Activated CD4-positive, alpha-beta T cell treated with anti-CD3 and anti-CD28 coated beads, Interleukin-2, amount 10 ng/mL, durations not matched to agents 7 days and 5 days (primary cell): Measurements from ENCODE around the gene GPC1. TPM values are rescaled to one million over a fixed set of nuclear protein-coding genes. Genes with fewer than 3 reads are reported as not detected.

Experiments used
- CTCF ChIA-PET: fragments of 350-600 bp; sonication (Branson Sonifier 250); formaldehyde crosslinking; loops from one replicate; lab custom pipeline; 2021; ENCODE audit warnings: antibody characterized with exemption; lab: Charles Lee
- POLR2A ChIA-PET: fragments of 350-600 bp; sonication (Branson Sonifier 250); formaldehyde crosslinking; loops from one replicate; lab custom pipeline; 2021; ENCODE audit warnings: antibody characterized with exemption; lab: Charles Lee
- DNase-seq: peaks from one replicate; pipeline ENCODE4 v3.0.0-alpha.2; 2020
- H3K27ac Mint-ChIP-seq: one replicate; pipeline ENCODE4 v1.8.0; 2021; ENCODE audit warnings: mild to moderate bottlenecking, moderate library complexity, mixed read lengths
- H3K27me3 Mint-ChIP-seq: one replicate; pipeline ENCODE4 v1.8.0; 2021; ENCODE audit warnings: mixed read lengths
- H3K36me3 Mint-ChIP-seq: one replicate; pipeline ENCODE4 v1.8.0; 2021; ENCODE audit warnings: low read depth, mixed read lengths
- H3K4me1 Mint-ChIP-seq: one replicate; pipeline ENCODE4 v1.8.0; 2021; ENCODE audit warnings: mixed read lengths
- H3K4me3 Mint-ChIP-seq: one replicate; pipeline ENCODE4 v1.8.0; 2021; ENCODE audit warnings: mild to moderate bottlenecking, moderate library complexity, mixed read lengths
- H3K9me3 Mint-ChIP-seq: one replicate; pipeline ENCODE4 v1.8.0; 2021; ENCODE audit warnings: mixed read lengths
- total RNA-seq, 2 experiments: library from RNA; stranded (reverse); gene quantifications; one replicate each; pipeline ENCODE4 v1.2.3, GENCODE V29; 2021

The GPC1 gene
- total RNA-seq, 2 experiments from 2014 or later, result 7.3 to 7.5 TPM

- ChIA-PET CTCF (no interaction called here), POLR2A (no interaction called here)
- Mint-ChIP-seq H3K9me3 (no peaks in the 10 kb centered on the region), H3K27ac (peak overlapping the region; percentile 88), H3K27me3 (no peaks in the 10 kb centered on the region), H3K4me1 (peaks cover 21% of the 10 kb centered on the region), H3K36me3 (no peaks in the 10 kb centered on the region), H3K4me3 (no peak overlapping the region)
- DNase-seq, result no peak
Measured at GRCh38 chr2:240392948-240393830, 42.3 kb upstream of the GPC1 start.

GRCh38 chr2:240393831-240394410, 41.5 kb upstream of the GPC1 start:
- Mint-ChIP-seq H3K4me3 (no peak overlapping the region), H3K9me3 (no peaks in the 10 kb centered on the region), H3K27ac (no peak overlapping the region), H3K36me3 (no peaks in the 10 kb centered on the region), H3K27me3 (no peaks in the 10 kb centered on the region), H3K4me1 (peaks cover 21% of the 10 kb centered on the region)
- ChIA-PET CTCF (no interaction called here), POLR2A (no interaction called here)
- no peak for DNase-seq

- DNase-seq, result no peak
- Mint-ChIP-seq H3K4me1 (peaks cover 21% of the 10 kb centered on the region), H3K27ac (no peak overlapping the region), H3K27me3 (no peaks in the 10 kb centered on the region), H3K9me3 (no peaks in the 10 kb centered on the region), H3K4me3 (no peak overlapping the region), H3K36me3 (no peaks in the 10 kb centered on the region)
- ChIA-PET POLR2A (no interaction called here), CTCF (interaction anchor here (0.6 kb wide), 1 partner anchor 185 kb away, joined by 3 read pairs; no protein-coding TSS in a partner anchor)
Measured at GRCh38 chr2:240394549-240394948, 40.9 kb upstream of the GPC1 start.

DNA sequence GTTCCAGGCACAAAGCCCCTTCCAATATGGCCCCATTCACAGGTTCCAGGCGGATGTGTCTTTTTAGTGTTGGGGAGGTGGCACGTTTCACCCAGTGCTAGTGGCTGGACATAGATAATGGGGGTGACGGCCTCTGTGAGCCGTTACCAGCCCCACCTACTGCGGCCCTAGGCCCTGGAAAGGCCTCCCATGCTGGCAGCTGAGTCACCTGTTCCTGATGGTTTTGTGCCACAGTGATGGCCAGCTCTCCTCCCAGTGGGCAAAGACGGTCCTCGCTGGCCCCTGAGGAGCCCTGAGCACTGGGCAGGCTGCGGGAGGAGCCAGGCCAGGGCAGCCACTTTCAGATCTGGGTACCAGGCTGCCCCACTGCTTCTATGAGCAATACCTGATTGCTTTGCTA, 40.0 kb upstream of the GPC1 start:
- DNase-seq, result no peak
- CTCF ChIA-PET, result no interaction called here
- Mint-ChIP-seq H3K36me3 (no peaks in the 10 kb centered on the region), H3K27me3 (no peaks in the 10 kb centered on the region), H3K9me3 (no peaks in the 10 kb centered on the region), H3K4me1 (peaks cover 15% of the 10 kb centered on the region), H3K4me3 (no peak overlapping the region), H3K27ac (no peak overlapping the region)
- POLR2A ChIA-PET, result no interaction called here

DNA sequence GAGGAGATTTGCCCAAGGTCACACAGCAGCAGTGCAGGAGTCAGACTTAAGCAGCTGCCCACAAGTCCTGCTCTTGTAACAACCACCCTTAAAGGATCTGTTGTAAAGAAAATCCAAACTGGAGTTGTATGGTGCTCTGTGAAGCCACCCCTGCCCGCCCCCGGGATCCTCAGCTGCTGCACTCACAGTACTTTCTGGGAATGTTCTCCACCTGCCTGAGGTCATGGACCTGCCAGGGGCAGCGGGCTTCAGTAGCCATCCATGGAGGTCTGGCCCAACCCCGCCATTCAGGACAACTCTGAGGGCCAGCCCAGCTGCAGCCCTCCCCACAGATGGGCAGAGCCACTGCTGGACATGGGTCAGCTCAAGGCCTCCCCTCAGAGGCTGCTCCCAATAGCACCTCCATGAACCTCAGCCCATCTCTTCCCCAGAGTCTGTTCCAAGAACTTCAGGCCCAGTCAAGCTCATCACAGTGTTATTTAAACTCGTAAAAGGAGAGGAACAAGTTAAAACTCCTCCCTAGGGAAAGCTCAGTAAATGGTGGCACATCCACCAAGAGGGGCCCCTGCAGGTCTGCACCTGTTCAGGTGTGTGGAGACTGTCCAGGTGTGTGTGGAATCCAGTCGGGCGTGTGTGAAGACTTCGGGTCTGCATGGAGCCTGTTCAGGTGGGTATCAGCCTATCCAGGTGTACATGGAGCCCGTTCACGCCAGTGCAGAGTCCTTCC, 39.4 kb upstream of the GPC1 start:
- CTCF ChIA-PET, result no interaction called here
- H3K36me3 Mint-ChIP-seq, result no peaks in the 10 kb centered on the region
- H3K27me3 Mint-ChIP-seq, result no peaks in the 10 kb centered on the region
- no peak for DNase-seq
- no peak overlapping the region for H3K27ac Mint-ChIP-seq
- H3K4me3 Mint-ChIP-seq, result no peak overlapping the region
- POLR2A ChIA-PET, result no interaction called here
- no peaks in the 10 kb centered on the region for H3K9me3 Mint-ChIP-seq
- H3K4me1 Mint-ChIP-seq, result peaks cover 13% of the 10 kb centered on the region

- no peaks in the 10 kb centered on the region for H3K27me3 Mint-ChIP-seq
- H3K27ac Mint-ChIP-seq, result no peak overlapping the region
- ChIA-PET POLR2A (no interaction called here), CTCF (no interaction called here)
- no peak for DNase-seq
- peaks cover 12% of the 10 kb centered on the region for H3K4me1 Mint-ChIP-seq
- no peak overlapping the region for H3K4me3 Mint-ChIP-seq
- no peaks in the 10 kb centered on the region for H3K9me3 Mint-ChIP-seq
- H3K36me3 Mint-ChIP-seq, result no peaks in the 10 kb centered on the region
Measured at GRCh38 chr2:240396623-240397541, 38.6 kb upstream of the GPC1 start.

GRCh38 chr2:240397542-240397916, 37.9 kb upstream of the GPC1 start:
- CTCF ChIA-PET, result no interaction called here
- no peaks in the 10 kb centered on the region for H3K9me3 Mint-ChIP-seq

DNA sequence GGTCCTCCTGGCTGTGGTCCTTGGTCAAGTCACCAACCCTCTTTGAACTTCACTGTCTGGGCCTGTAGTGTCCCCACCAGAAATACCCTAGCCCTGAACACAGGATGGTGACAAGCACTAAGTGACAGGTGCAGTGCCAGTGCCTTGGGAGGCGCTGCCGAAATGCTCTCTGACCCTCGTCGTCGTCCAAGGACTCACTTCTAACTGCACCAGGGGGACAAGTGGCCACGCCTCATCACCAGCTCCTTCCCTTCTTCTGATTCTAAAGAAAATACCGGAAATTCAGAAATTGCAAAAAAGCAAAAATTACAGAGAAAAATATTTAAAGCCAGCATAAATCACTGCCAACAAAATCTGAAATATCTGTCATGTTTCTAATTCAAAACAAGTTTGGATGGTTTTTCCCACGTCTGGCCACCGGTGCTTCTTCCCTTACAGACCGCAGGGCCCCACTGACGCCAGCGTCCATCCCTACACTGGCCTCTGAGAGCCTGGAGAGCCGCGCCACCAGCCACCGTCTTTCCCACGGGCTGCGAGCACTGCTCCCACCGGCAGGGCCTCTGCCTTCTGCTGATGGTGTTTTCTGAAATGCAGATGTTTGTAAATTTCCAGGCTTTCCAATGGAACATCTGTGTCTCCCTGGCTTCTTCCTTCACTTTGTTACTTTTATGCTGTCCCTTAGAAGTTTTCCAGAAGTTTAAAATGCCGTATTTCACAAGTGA, 37.4 kb upstream of the GPC1 start:
- no peaks in the 10 kb centered on the region for H3K9me3 Mint-ChIP-seq
- DNase-seq, result no peak
- ChIA-PET CTCF (no interaction called here), POLR2A (no interaction called here)
- no peaks in the 10 kb centered on the region for H3K36me3 Mint-ChIP-seq
- no peak overlapping the region for H3K27ac Mint-ChIP-seq
- H3K4me1 Mint-ChIP-seq, result peaks cover 15% of the 10 kb centered on the region
- H3K4me3 Mint-ChIP-seq, result no peak overlapping the region
- H3K27me3 Mint-ChIP-seq, result no peaks in the 10 kb centered on the region

More at GRCh38 chr2:240397542-240397916, 37.9 kb upstream of the GPC1 start:
- peaks cover 15% of the 10 kb centered on the region for H3K4me1 Mint-ChIP-seq
- POLR2A ChIA-PET, result no interaction called here
- DNase-seq, result no peak
- no peaks in the 10 kb centered on the region for H3K36me3 Mint-ChIP-seq
- H3K27ac Mint-ChIP-seq, result no peak overlapping the region
- H3K4me3 Mint-ChIP-seq, result no peak overlapping the region
- no peaks in the 10 kb centered on the region for H3K27me3 Mint-ChIP-seq

DNA sequence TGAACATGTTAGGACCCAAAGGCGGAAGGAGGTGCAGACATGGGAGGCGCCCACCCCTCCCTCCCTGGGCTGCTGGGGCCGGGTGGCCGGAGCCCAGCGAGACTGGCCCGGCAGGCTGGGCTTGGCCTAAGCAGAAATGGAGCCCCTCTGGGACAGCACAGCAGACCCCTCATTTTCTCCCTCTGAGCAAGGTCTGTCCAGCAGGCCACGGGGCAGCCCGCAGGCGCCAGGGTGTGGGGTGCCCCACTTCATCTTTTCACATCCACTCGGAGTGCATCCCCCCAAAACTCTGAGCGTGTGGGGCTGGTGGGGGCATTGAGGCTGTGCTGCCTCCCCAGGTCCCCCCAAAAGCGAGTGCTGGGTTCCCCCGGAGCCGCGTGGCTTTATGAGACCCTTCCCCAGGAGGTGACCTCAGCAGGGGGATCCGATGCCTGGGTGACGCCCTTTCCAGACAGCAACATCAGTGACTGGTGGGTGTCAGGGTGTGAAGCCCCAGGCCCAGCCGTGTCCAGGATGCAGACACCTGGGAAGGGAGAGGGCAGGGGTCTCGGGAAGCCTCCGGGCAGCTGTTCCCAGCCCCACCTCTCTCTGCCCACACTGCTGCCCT, 36.7 kb upstream of the GPC1 start:
- Mint-ChIP-seq H3K4me3 (no peak overlapping the region), H3K27me3 (no peaks in the 10 kb centered on the region), H3K9me3 (no peaks in the 10 kb centered on the region), H3K4me1 (peaks cover 19% of the 10 kb centered on the region), H3K36me3 (no peaks in the 10 kb centered on the region), H3K27ac (no peak overlapping the region)
- no peak for DNase-seq
- ChIA-PET CTCF (interaction anchor here (1.0 kb wide), 1 partner anchor 17 kb away, joined by 3 read pairs; no protein-coding TSS in a partner anchor), POLR2A (no interaction called here)

DNA sequence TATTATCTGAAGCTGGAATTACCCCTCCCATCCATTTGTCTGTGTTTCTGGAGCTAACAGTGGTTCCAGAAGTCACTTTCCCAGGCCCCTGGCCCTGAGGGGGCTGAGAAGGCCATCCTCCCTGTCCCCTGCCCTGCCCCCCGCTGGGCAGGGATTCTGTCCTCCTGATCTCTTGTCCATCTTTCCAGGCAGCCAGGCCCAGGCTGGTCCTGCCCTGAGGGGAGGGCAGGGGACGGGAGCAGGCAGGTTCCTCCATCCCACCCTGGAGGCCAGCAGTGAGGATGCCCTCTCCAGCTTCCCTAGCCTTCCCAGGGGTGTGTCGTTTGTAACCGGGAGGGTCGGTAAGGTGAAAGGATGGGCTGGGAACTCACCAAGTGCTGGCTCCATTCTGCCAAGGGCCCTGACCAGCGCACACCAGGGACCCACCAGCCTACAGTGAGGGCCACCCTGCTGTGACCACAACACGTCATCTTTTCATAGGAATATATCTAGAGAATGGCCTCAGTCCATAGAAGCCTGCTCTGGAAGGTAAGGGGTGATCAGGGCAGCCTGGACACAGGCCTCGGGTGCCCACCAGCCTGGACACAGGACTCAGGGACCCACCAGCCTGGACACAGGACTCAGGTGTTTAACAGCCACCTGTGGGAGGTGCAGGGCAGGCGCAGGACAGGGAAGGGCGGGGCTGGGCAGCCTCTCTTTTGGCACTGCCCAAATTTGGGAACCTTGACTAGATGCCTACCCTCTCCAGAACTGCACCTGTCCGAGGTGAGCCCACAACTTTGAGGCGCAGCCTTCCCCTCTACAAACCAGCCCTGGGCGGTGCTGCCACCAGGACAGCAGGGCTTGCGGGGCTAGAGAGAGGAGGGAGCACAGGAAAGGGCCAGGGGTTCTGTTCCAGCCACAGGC, 35.8 kb upstream of the GPC1 start:
- CTCF ChIA-PET, result interaction anchor here (1.0 kb wide), 1 partner anchor 16 kb away, joined by 3 read pairs; no protein-coding TSS in a partner anchor
- Mint-ChIP-seq H3K36me3 (no peaks in the 10 kb centered on the region), H3K9me3 (no peaks in the 10 kb centered on the region), H3K27me3 (no peaks in the 10 kb centered on the region), H3K4me1 (peaks cover 21% of the 10 kb centered on the region), H3K4me3 (no peak overlapping the region), H3K27ac (no peak overlapping the region)
- POLR2A ChIA-PET, result no interaction called here
- DNase-seq, result no peak
